ENCODE data around the gene TFDP1. TPM values are rescaled to one million over a fixed set of nuclear protein-coding genes. Genes with fewer than 3 reads are reported as not detected.

TFDP1 gene
- total RNA-seq, 2 experiments from 2014 or later, result 87.9 to 119 TPM

DNA sequence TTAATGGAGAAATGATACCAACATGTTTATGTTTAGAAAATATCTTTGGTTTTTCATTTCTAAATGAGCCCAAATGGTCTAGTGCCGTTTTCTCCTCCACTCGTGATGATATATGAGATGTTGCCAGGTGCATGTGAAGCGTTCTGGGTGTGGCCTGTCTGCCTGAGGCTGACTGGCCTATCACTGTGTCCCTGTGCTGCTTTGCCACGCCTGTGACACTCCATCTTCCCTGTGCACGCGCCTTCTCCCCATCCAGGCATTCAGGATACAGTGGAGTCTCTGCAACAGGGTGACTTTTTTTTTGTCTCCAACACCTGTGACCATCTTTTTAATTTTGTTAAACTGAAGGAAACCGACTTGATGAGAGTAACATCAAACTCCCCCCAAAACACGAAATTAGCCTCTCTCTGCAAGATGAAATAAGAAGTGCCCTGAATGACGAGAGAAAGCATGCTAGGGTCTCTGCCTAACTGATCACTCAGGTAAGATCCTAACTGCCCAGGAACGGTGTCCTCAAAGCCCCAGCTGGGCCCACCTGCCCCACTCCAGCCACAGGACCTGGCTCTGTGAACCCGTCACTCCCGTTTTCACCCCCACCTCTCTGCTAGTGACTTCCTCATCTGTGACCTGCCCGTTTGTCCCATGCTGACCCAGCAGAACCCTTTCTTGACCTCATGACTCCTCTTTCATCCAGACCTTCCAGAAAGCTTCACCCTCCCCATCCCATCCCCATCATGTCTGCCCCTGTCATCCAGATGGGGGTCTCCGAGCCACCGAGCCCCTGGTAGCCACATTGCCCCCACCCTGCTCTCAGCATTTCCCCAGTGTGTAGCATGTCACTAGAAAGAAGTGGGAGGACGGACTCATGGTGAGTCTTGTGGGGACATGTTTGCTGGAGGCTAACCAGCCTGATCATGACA lies 33.2 kb upstream of the TFDP1 start:
- TF ChIP-seq, protein P1, sequence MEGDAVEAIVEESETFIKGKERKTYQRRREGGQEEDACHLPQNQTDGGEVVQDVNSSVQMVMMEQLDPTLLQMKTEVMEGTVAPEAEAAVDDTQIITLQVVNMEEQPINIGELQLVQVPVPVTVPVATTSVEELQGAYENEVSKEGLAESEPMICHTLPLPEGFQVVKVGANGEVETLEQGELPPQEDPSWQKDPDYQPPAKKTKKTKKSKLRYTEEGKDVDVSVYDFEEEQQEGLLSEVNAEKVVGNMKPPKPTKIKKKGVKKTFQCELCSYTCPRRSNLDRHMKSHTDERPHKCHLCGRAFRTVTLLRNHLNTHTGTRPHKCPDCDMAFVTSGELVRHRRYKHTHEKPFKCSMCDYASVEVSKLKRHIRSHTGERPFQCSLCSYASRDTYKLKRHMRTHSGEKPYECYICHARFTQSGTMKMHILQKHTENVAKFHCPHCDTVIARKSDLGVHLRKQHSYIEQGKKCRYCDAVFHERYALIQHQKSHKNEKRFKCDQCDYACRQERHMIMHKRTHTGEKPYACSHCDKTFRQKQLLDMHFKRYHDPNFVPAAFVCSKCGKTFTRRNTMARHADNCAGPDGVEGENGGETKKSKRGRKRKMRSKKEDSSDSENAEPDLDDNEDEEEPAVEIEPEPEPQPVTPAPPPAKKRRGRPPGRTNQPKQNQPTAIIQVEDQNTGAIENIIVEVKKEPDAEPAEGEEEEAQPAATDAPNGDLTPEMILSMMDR (conservative IDR thresholded peaks at IDR 0.05; ENCODE audit: low read length), result no peak
- intact Hi-C loops (cut with micrococcal nuclease; ENCODE audit: unreplicated experiment), result no loop called here
- Histone ChIP-seq H3K79me2 (ENCODE audit: insufficient read depth, low read depth, low read length) (no peaks in the 10 kb centered on the region), H2AFZ (ENCODE audit: low read length) (no peak overlapping the region), H4K20me1 (ENCODE audit: insufficient read depth, low read length) (no peaks in the 10 kb centered on the region), H3K4me2 (ENCODE audit: low read length) (no peak overlapping the region), H3K27ac (ENCODE audit: low read depth, low read length, poor library complexity, severe bottlenecking) (no peak overlapping the region), H3K4me1 (ENCODE audit: insufficient read depth, low read length, poor library complexity, severe bottlenecking) (no peaks in the 10 kb centered on the region), H3K4me3 (ENCODE audit: low read depth, low read length, poor library complexity, severe bottlenecking) (no peak overlapping the region), H3K36me3 (ENCODE audit: insufficient read depth, low read length) (no peaks in the 10 kb centered on the region), H3K9me3 (ENCODE audit: low read length) (no peaks in the 10 kb centered on the region), H3K9me2 (ENCODE audit: insufficient read depth, low read length) (no peaks in the 10 kb centered on the region)
- POLR2A ChIA-PET, result no interaction called here
- no peak for DNase-seq (ENCODE audit: low spot score)
- BruUV-seq (replicated peaks), result no TSS peak
- CTCF ChIA-PET (ENCODE audit: unreplicated experiment), result no interaction called here

DNA sequence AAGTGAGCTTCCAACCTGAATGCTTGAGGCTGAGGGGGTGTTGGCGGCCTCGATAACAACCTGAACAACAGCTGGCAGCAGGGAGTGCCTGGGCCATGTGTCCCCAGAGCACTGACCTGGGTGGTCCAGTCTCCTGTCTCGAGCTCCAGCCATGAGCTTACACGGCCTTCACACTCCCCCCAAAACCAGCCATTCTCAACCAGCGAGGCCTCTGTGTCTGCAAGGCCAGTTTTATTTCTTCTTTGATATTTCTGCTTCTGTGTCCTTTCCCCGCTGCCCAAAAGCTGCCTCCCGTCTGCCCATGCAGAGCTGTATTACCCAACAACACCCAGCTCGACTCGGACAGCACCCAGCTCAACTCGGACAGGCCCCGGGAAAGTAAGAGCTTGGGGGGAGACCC lies 32.5 kb upstream of the TFDP1 start:
- no peak for DNase-seq (ENCODE audit: low spot score)
- Histone ChIP-seq H3K27ac (ENCODE audit: low read depth, low read length, poor library complexity, severe bottlenecking) (no peak overlapping the region), H3K36me3 (ENCODE audit: insufficient read depth, low read length) (no peaks in the 10 kb centered on the region), H4K20me1 (ENCODE audit: insufficient read depth, low read length) (no peaks in the 10 kb centered on the region), H3K79me2 (ENCODE audit: insufficient read depth, low read depth, low read length) (no peaks in the 10 kb centered on the region), H2AFZ (ENCODE audit: low read length) (no peak overlapping the region), H3K4me2 (ENCODE audit: low read length) (no peak overlapping the region), H3K9me2 (ENCODE audit: insufficient read depth, low read length) (no peaks in the 10 kb centered on the region), H3K9me3 (ENCODE audit: low read length) (no peaks in the 10 kb centered on the region), H3K4me3 (ENCODE audit: low read depth, low read length, poor library complexity, severe bottlenecking) (no peak overlapping the region), H3K4me1 (ENCODE audit: insufficient read depth, low read length, poor library complexity, severe bottlenecking) (no peaks in the 10 kb centered on the region)
- CTCF ChIA-PET (ENCODE audit: unreplicated experiment), result no interaction called here
- intact Hi-C loops (cut with micrococcal nuclease; ENCODE audit: unreplicated experiment), result no loop called here
- POLR2A ChIA-PET, result no interaction called here
- BruUV-seq (replicated peaks), result no TSS peak
- no peak for TF ChIP-seq EZH2phosphoT487 (IDR thresholded peaks at IDR 0.05; ENCODE audit: borderline replicate concordance, low read depth, low read length)
- TF ChIP-seq, protein P1 (conservative IDR thresholded peaks at IDR 0.05; ENCODE audit: low read length), result no peak

DNA sequence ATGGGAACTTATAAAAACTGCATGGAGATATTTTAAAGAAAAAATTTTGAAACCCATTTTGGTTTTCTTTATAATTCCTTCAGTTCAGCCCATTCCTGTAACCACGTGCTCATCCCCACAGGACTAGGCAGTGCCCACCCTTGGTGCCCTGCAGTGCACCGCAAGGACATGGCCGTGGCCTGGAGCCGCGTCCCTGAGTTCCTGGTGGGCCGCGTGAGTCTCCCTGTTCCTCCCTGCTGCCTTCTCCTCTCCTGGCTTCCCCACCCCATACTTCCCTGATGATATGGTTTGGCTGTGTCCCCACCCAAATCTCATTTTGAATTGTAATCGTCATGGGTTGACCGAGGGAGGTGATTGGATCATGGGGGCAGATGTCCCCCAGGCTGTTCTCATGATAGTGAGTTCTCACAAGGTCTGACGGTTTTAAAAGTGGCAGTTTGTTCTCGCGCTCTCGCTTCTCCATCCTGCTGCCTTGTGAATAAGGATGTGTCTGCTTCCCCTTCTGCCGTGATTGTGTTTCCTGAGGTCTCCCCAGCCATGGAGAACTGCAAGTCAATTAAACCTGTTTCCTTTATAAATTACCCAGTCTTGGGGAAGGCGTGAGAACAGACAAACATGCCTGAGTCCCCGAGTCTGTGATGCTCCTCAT lies 31.6 kb upstream of the TFDP1 start:
- Histone ChIP-seq H3K9me2 (ENCODE audit: insufficient read depth, low read length) (no peaks in the 10 kb centered on the region), H3K4me3 (ENCODE audit: low read depth, low read length, poor library complexity, severe bottlenecking) (no peak overlapping the region), H3K4me2 (ENCODE audit: low read length) (no peak overlapping the region), H4K20me1 (ENCODE audit: insufficient read depth, low read length) (no peaks in the 10 kb centered on the region), H3K27ac (ENCODE audit: low read depth, low read length, poor library complexity, severe bottlenecking) (no peak overlapping the region), H3K36me3 (ENCODE audit: insufficient read depth, low read length) (no peaks in the 10 kb centered on the region), H3K79me2 (ENCODE audit: insufficient read depth, low read depth, low read length) (no peaks in the 10 kb centered on the region), H3K4me1 (ENCODE audit: insufficient read depth, low read length, poor library complexity, severe bottlenecking) (no peaks in the 10 kb centered on the region), H2AFZ (ENCODE audit: low read length) (no peak overlapping the region), H3K9me3 (ENCODE audit: low read length) (no peaks in the 10 kb centered on the region)
- no TSS peak for BruUV-seq (replicated peaks)
- intact Hi-C loops (cut with micrococcal nuclease; ENCODE audit: unreplicated experiment), result no loop called here
- TF ChIP-seq, protein P1 (conservative IDR thresholded peaks at IDR 0.05; ENCODE audit: low read length), result no peak
- TF ChIP-seq EZH2phosphoT487 (IDR thresholded peaks at IDR 0.05; ENCODE audit: borderline replicate concordance, low read depth, low read length), result no peak
- ChIA-PET CTCF (ENCODE audit: unreplicated experiment) (no interaction called here), POLR2A (no interaction called here)
- DNase-seq (ENCODE audit: low spot score), result no peak
